Measurements from ENCODE around the gene OR1K1.

OR1K1 gene

GRCh38 chr9:122846371-122846940 is 46.5 kb downstream of the OR1K1 start:
- in situ Hi-C loops (cut with MboI; ENCODE audit: low sequenced_read_pairs), result no loop called here

GRCh38 chr9:122848256-122848943 is 48.5 kb downstream of the OR1K1 start:
- in situ Hi-C loops (cut with MboI; ENCODE audit: low sequenced_read_pairs), result no loop called here

Measured in hTERT RPE-1 (cell line).